ENCODE results near the gene PROM2.

The PROM2 gene

GRCh38 chr2:95328358-95329125, 54.3 kb downstream of the PROM2 start:
- H3K9ac ChIP-seq (ENCODE audit: low read length), result no peak overlapping the region
- H3K9me3 ChIP-seq (ENCODE audit: control insufficient read depth, low read length), result no peaks in the 10 kb centered on the region
- peaks cover 6% of the 10 kb centered on the region for H3K27me3 ChIP-seq (replicated peaks; ENCODE audit: control insufficient read depth, insufficient read depth, low read length)
- DNase-seq (ENCODE audit: low read depth), result peak; percentile 47
- no peak overlapping the region for H3K4me3 ChIP-seq (ENCODE audit: low read length)
- H3K36me3 ChIP-seq (ENCODE audit: control insufficient read depth, insufficient read depth, low read length, severe bottlenecking), result no peaks in the 10 kb centered on the region
- no peaks in the 10 kb centered on the region for H3K4me1 ChIP-seq (ENCODE audit: control insufficient read depth, insufficient read depth, low read length)

GRCh38 chr2:95329401-95329800, 55.2 kb downstream of the PROM2 start:
- DNase-seq (ENCODE audit: low read depth), result no peak
- Histone ChIP-seq H3K4me3 (ENCODE audit: low read length) (no peak overlapping the region), H3K27me3 (replicated peaks; ENCODE audit: control insufficient read depth, insufficient read depth, low read length) (peaks cover 6% of the 10 kb centered on the region), H3K9me3 (ENCODE audit: control insufficient read depth, low read length) (no peaks in the 10 kb centered on the region), H3K9ac (ENCODE audit: low read length) (no peak overlapping the region), H3K4me1 (ENCODE audit: control insufficient read depth, insufficient read depth, low read length) (peaks cover 8% of the 10 kb centered on the region), H3K36me3 (ENCODE audit: control insufficient read depth, insufficient read depth, low read length, severe bottlenecking) (no peaks in the 10 kb centered on the region)

- Histone ChIP-seq H3K9me3 (ENCODE audit: control insufficient read depth, low read length) (no peaks in the 10 kb centered on the region), H3K27me3 (replicated peaks; ENCODE audit: control insufficient read depth, insufficient read depth, low read length) (peaks cover 6% of the 10 kb centered on the region), H3K4me1 (ENCODE audit: control insufficient read depth, insufficient read depth, low read length) (peaks cover 10% of the 10 kb centered on the region), H3K36me3 (ENCODE audit: control insufficient read depth, insufficient read depth, low read length, severe bottlenecking) (no peaks in the 10 kb centered on the region), H3K9ac (ENCODE audit: low read length) (no peak overlapping the region), H3K4me3 (ENCODE audit: low read length) (no peak overlapping the region)
- DNase-seq (ENCODE audit: low read depth), result no peak
Measured at GRCh38 chr2:95329891-95330793, 55.9 kb downstream of the PROM2 start.

GRCh38 chr2:95330794-95331338, 56.6 kb downstream of the PROM2 start:
- Histone ChIP-seq H3K9ac (ENCODE audit: low read length) (no peak overlapping the region), H3K27me3 (replicated peaks; ENCODE audit: control insufficient read depth, insufficient read depth, low read length) (peaks cover 6% of the 10 kb centered on the region), H3K9me3 (ENCODE audit: control insufficient read depth, low read length) (no peaks in the 10 kb centered on the region), H3K4me1 (ENCODE audit: control insufficient read depth, insufficient read depth, low read length) (peaks cover 10% of the 10 kb centered on the region), H3K36me3 (ENCODE audit: control insufficient read depth, insufficient read depth, low read length, severe bottlenecking) (no peaks in the 10 kb centered on the region), H3K4me3 (ENCODE audit: low read length) (no peak overlapping the region)
- no peak for DNase-seq (ENCODE audit: low read depth)

- no peak overlapping the region for H3K9ac ChIP-seq (ENCODE audit: low read length)
- peaks cover 10% of the 10 kb centered on the region for H3K4me1 ChIP-seq (ENCODE audit: control insufficient read depth, insufficient read depth, low read length)
- peaks cover 6% of the 10 kb centered on the region for H3K27me3 ChIP-seq (replicated peaks; ENCODE audit: control insufficient read depth, insufficient read depth, low read length)
- no peaks in the 10 kb centered on the region for H3K36me3 ChIP-seq (ENCODE audit: control insufficient read depth, insufficient read depth, low read length, severe bottlenecking)
- no peak for DNase-seq (ENCODE audit: low read depth)
- H3K4me3 ChIP-seq (ENCODE audit: low read length), result no peak overlapping the region
- no peaks in the 10 kb centered on the region for H3K9me3 ChIP-seq (ENCODE audit: control insufficient read depth, low read length)
Measured at GRCh38 chr2:95331606-95332005, 57.4 kb downstream of the PROM2 start.

GRCh38 chr2:95332036-95332435, 57.8 kb downstream of the PROM2 start:
- H3K9me3 ChIP-seq (ENCODE audit: control insufficient read depth, low read length), result no peaks in the 10 kb centered on the region
- no peak overlapping the region for H3K4me3 ChIP-seq (ENCODE audit: low read length)
- DNase-seq (ENCODE audit: low read depth), result no peak
- no peak overlapping the region for H3K9ac ChIP-seq (ENCODE audit: low read length)
- peaks cover 6% of the 10 kb centered on the region for H3K27me3 ChIP-seq (replicated peaks; ENCODE audit: control insufficient read depth, insufficient read depth, low read length)
- peaks cover 10% of the 10 kb centered on the region for H3K4me1 ChIP-seq (ENCODE audit: control insufficient read depth, insufficient read depth, low read length)
- no peaks in the 10 kb centered on the region for H3K36me3 ChIP-seq (ENCODE audit: control insufficient read depth, insufficient read depth, low read length, severe bottlenecking)

- H3K4me1 ChIP-seq (ENCODE audit: control insufficient read depth, insufficient read depth, low read length), result peaks cover 10% of the 10 kb centered on the region
- H3K9me3 ChIP-seq (ENCODE audit: control insufficient read depth, low read length), result no peaks in the 10 kb centered on the region
- H3K9ac ChIP-seq (ENCODE audit: low read length), result no peak overlapping the region
- no peaks in the 10 kb centered on the region for H3K36me3 ChIP-seq (ENCODE audit: control insufficient read depth, insufficient read depth, low read length, severe bottlenecking)
- peaks cover 6% of the 10 kb centered on the region for H3K27me3 ChIP-seq (replicated peaks; ENCODE audit: control insufficient read depth, insufficient read depth, low read length)
- H3K4me3 ChIP-seq (ENCODE audit: low read length), result no peak overlapping the region
- no peak for DNase-seq (ENCODE audit: low read depth)
Measured at GRCh38 chr2:95333056-95333455, 58.8 kb downstream of the PROM2 start.

GRCh38 chr2:95333888-95334338, 59.7 kb downstream of the PROM2 start:
- H3K4me1 ChIP-seq (ENCODE audit: control insufficient read depth, insufficient read depth, low read length), result peaks cover 10% of the 10 kb centered on the region
- no peak overlapping the region for H3K4me3 ChIP-seq (ENCODE audit: low read length)
- no peaks in the 10 kb centered on the region for H3K36me3 ChIP-seq (ENCODE audit: control insufficient read depth, insufficient read depth, low read length, severe bottlenecking)
- no peak for DNase-seq (ENCODE audit: low read depth)
- H3K27me3 ChIP-seq (replicated peaks; ENCODE audit: control insufficient read depth, insufficient read depth, low read length), result peaks cover 11% of the 10 kb centered on the region
- H3K9me3 ChIP-seq (ENCODE audit: control insufficient read depth, low read length), result no peaks in the 10 kb centered on the region
- H3K9ac ChIP-seq (ENCODE audit: low read length), result no peak overlapping the region

- DNase-seq (ENCODE audit: low read depth), result peak; percentile 44
- Histone ChIP-seq H3K9me3 (ENCODE audit: control insufficient read depth, low read length) (no peaks in the 10 kb centered on the region), H3K4me3 (ENCODE audit: low read length) (no peak overlapping the region), H3K36me3 (ENCODE audit: control insufficient read depth, insufficient read depth, low read length, severe bottlenecking) (no peaks in the 10 kb centered on the region), H3K4me1 (ENCODE audit: control insufficient read depth, insufficient read depth, low read length) (peaks cover 10% of the 10 kb centered on the region), H3K9ac (ENCODE audit: low read length) (no peak overlapping the region), H3K27me3 (replicated peaks; ENCODE audit: control insufficient read depth, insufficient read depth, low read length) (peaks cover 11% of the 10 kb centered on the region)
Measured at GRCh38 chr2:95334916-95335641, 60.8 kb downstream of the PROM2 start.

- Histone ChIP-seq H3K27me3 (replicated peaks; ENCODE audit: control insufficient read depth, insufficient read depth, low read length) (peaks cover 22% of the 10 kb centered on the region), H3K36me3 (ENCODE audit: control insufficient read depth, insufficient read depth, low read length, severe bottlenecking) (no peaks in the 10 kb centered on the region), H3K4me3 (ENCODE audit: low read length) (no peak overlapping the region), H3K4me1 (ENCODE audit: control insufficient read depth, insufficient read depth, low read length) (peaks cover 10% of the 10 kb centered on the region), H3K9me3 (ENCODE audit: control insufficient read depth, low read length) (no peaks in the 10 kb centered on the region), H3K9ac (ENCODE audit: low read length) (no peak overlapping the region)
- no peak for DNase-seq (ENCODE audit: low read depth)
Measured at GRCh38 chr2:95336406-95336805, 62.2 kb downstream of the PROM2 start.

GRCh38 chr2:95337829-95338228, 63.6 kb downstream of the PROM2 start:
- Histone ChIP-seq H3K4me3 (ENCODE audit: low read length) (no peak overlapping the region), H3K27me3 (replicated peaks; ENCODE audit: control insufficient read depth, insufficient read depth, low read length) (peaks cover 36% of the 10 kb centered on the region), H3K4me1 (ENCODE audit: control insufficient read depth, insufficient read depth, low read length) (peaks cover 10% of the 10 kb centered on the region), H3K9ac (ENCODE audit: low read length) (no peak overlapping the region), H3K9me3 (ENCODE audit: control insufficient read depth, low read length) (no peaks in the 10 kb centered on the region), H3K36me3 (ENCODE audit: control insufficient read depth, insufficient read depth, low read length, severe bottlenecking) (no peaks in the 10 kb centered on the region)
- no peak for DNase-seq (ENCODE audit: low read depth)
